SK-N-DZ (cell line): ENCODE data around the gene C6orf141.
"Not testable (repeated sequence)": the region's sequence is repeated elsewhere in the genome, so short reads cannot be mapped to it uniquely, and the experiment has no call there.

Experiments
- DNase-seq: peaks from one replicate; pipeline ENCODE4 v3.0.0-alpha.2; 2015; ENCODE audit warnings: low spot score

The C6orf141 gene

DNA sequence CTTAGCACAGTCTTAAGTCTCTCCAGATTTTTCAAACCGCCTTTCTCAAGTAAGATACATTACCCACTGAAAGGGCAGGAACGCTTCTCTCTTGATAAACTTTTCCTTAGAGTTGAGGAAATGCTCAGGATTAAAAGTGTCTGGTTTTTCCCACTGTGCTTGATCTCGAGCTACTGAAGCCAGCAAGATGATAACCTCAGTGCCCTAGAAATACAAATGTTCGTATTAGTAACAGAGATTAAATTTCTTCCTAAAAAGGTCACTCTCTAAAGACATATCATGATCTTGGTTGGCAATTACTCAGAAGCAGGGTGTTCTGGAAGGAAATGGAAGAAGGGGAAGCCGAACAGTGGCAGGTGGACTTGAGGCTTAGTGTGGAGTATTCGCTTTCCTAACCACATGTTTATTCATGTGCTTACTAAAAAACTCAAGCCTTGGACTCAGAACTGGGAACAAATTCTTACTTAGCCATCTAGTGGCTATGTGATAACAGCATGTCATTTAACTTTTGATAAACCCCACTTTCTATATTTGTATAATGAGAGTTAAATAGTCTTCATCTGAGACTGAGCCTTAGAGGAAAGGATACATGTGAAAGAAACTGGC lies 20.1 kb downstream of the C6orf141 start:
- no peak for DNase-seq

DNA sequence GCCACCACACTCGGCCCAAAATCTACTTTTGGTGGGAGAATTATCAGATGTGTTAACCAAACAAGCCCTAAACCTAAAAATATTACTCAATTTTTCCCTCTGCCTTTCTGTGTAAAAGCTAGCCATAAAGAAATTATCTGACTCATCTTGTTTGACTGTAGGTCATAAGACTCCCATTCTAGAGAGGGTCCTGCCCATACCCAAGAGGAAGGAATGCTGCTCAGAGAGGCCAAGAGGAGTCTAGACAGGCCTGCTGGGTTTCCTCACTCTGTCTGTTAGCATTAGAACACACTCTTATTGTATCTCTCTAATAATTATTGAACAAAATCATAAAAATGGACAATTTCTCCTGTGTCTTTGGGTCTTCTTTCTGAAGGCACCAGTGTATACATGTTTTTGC lies 26.1 kb downstream of the C6orf141 start:
- DNase-seq: no peak

DNA sequence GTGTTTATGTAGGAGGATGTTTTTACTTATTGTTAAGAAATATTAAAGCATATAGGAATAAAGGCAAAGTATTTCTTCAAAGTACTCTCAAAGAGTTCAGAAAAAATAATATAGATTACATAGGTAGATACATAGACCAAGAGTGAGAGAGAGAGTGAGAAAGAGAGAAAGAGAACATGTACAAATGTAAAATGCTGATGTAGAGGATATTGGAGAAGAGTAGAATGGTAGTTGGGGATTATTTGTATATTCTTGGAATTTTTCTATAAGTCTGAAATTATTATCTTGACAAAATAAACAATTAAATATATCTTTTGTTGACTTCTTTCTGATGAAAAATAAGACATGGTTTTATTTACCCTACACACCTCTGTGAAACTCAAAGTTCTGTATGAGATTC lies 29.2 kb downstream of the C6orf141 start:
- DNase-seq: no peak

DNA sequence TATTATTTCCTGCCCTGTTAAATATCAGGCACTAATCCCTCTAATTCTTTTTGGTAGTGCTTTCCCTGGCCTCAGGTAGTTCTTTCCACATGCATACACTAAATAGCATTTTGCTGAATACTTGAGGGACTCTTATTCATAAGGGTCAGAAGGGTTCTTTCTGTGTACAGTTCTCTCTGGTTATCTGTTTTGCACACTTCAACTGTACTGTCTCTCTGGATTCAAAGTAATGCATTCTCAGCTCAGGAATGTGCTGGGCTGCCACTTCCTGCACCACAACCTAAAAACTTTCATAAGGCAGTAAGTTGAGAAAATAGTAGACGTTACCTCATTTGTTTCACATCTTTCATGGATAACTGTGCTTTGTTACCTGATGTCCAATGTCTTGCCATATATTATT lies 32.1 kb downstream of the C6orf141 start:
- no peak for DNase-seq

DNA sequence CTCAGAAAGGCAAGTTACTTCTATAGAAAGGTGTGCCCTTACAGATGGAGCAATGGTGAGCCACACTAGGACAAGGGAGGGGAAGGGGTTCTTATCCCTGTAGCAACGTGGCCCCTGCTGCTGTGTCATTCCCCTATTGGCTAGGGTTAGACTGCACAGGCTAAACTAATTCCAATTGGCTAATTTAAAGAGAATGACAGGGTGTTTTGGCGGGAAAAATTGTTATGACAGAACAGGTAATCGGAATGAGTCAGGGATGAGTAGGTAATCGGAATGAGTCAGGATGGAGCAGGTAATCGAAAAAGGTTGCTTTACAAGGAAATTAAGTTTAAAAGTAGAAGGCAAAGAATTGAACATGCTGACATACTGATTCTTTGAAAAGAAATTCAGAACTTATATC lies 36.8 kb downstream of the C6orf141 start:
- DNase-seq: not testable (repeated sequence)
